Heart left ventricle (tissue), 13 donors: Measurements from ENCODE around the gene ZFP36.

Experiments used
- CTCF ChIP-seq, 12 donors: fragments of 200-600 bp; sonication (generic) in 4 of 12; IDR thresholded peaks; one replicate each; pipeline versions ENCODE4 v1.5.0 to v1.8.0; 2018 to 2022; ENCODE audit warnings: antibody characterized with exemption in 12 of 12, mild to moderate bottlenecking in 5 of 12
- POLR2A ChIP-seq, 2 donors: fragments of 450-650 bp; IDR thresholded peaks; one replicate each; pipeline ENCODE4 v1.6.1; 2017; ENCODE audit warnings: antibody characterized with exemption in 2 of 2, mild to moderate bottlenecking in 2 of 2, moderate library complexity in 2 of 2
- donor health status: ischemic (EF 13 %, LVEDD 7.1; RV severe dilation, severe dysfunction).
- donor health status: DM: no; HTN: yes; CAD: no.
- donor health status: DM: no; HTN: no; CAD: no.
- donor health status: ischemic (EF 25% LVEDD 6.9; RV normal size, moderate dysfunction).
- donor health status: ischemic (EF 25% LVEDD 5.7; RV mildly dilated, moderate dysfunction).
- donor health status: ischemic (EF 35%, LVEDD 5.7; RV mildly dilated, moderate dysfunction).
- donor health status: nonischemic (EF 11% LVEDD 7.7; RV severe dilation, severe dysfunction).
- donor health status: DM: yes; HTN: yes; CAD: no.
- donor health status: PGD.
- donor health status: ischemic (EF 29% LVEDD 5.4; RV normal size, mild dysfunction).
- donor health status: nonischemic (EF 23%, LVEDD 6.1; RV moderate dilation, normal function).

GRCh38 chr19:39385629-39386411, 20.8 kb upstream of the ZFP36 start:
- no peak for TF ChIP-seq CTCF (IDR thresholded peaks at IDR 0.05)
- TF ChIP-seq POLR2A (IDR thresholded peaks at IDR 0.05): no peak
